Measurements from ENCODE around the gene ABCC6. TPM values are rescaled to one million over a fixed set of nuclear protein-coding genes. Genes with fewer than 3 reads are reported as not detected.

ABCC6 gene
- polyA plus RNA-seq, 3 donors: 6.1 to 16.5 (median 14.7) TPM

- H3K36me3 Mint-ChIP-seq: peaks cover 68 to 79% of the 10 kb centered on the region in 2 donors
- H3K4me2 ChIP-seq (replicated peaks; ENCODE audit: extremely low read depth, low read length, poor library complexity, severe bottlenecking): no peak overlapping the region
- no peak for DNase-seq
- H3K4me1 Mint-ChIP-seq: no peaks in the 10 kb centered on the region
- peaks cover 21 to 43% (median 32%) of the 10 kb centered on the region in 7 donors for H3K9me3 Mint-ChIP-seq
- 96% methylated on average over 4 of the region's 5 CpGs for WGBS (ENCODE audit: insufficient coverage)
- H3K79me2 ChIP-seq (ENCODE audit: insufficient read depth, low read length): no peaks in the 10 kb centered on the region
- intact Hi-C loops (cut with micrococcal nuclease): no loop called here
- H3K36me3 ChIP-seq (replicated peaks in 1 of 2; ENCODE audit: control insufficient read depth in 1 of 2, insufficient read depth in 2 of 2, low read length in 2 of 2): peaks cover 24 to 86% of the 10 kb centered on the region in 2 donors
- peaks cover 22 to 24% of the 10 kb centered on the region in 2 donors for H3K9me3 ChIP-seq (replicated peaks in 1 of 2; ENCODE audit: control insufficient read depth in 1 of 2, insufficient read depth in 1 of 2, low read length in 2 of 2)
- no peak overlapping the region for H3K27ac ChIP-seq (ENCODE audit: low read depth in 1 of 2, low read length in 2 of 2)
- H3K27ac Mint-ChIP-seq: no peak overlapping the region
- no peaks in the 10 kb centered on the region for H4K20me1 ChIP-seq (ENCODE audit: insufficient read depth, low read length)
- TF ChIP-seq, protein P1, sequence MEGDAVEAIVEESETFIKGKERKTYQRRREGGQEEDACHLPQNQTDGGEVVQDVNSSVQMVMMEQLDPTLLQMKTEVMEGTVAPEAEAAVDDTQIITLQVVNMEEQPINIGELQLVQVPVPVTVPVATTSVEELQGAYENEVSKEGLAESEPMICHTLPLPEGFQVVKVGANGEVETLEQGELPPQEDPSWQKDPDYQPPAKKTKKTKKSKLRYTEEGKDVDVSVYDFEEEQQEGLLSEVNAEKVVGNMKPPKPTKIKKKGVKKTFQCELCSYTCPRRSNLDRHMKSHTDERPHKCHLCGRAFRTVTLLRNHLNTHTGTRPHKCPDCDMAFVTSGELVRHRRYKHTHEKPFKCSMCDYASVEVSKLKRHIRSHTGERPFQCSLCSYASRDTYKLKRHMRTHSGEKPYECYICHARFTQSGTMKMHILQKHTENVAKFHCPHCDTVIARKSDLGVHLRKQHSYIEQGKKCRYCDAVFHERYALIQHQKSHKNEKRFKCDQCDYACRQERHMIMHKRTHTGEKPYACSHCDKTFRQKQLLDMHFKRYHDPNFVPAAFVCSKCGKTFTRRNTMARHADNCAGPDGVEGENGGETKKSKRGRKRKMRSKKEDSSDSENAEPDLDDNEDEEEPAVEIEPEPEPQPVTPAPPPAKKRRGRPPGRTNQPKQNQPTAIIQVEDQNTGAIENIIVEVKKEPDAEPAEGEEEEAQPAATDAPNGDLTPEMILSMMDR (IDR thresholded peaks at IDR 0.05): no peak
- H2AFZ ChIP-seq (ENCODE audit: insufficient read depth, low read depth, low read length, poor library complexity, severe bottlenecking): no peak overlapping the region
- H3K4me3 ChIP-seq (replicated peaks in 1 of 3; ENCODE audit: low read depth in 2 of 3, low read length in 3 of 3): no peak overlapping the region
- H3K9ac ChIP-seq (ENCODE audit: insufficient read depth, low read length, poor library complexity, severe bottlenecking): no peak overlapping the region
- no peak overlapping the region for H3K4me3 Mint-ChIP-seq
- no peaks in the 10 kb centered on the region for H3K27me3 ChIP-seq (ENCODE audit: control insufficient read depth in 2 of 2, insufficient read depth in 2 of 2, low read length in 2 of 2)
- H3K27me3 Mint-ChIP-seq (ENCODE audit: low read depth in 3 of 3): no peaks in the 10 kb centered on the region
- no peaks in the 10 kb centered on the region for H3K4me1 ChIP-seq (ENCODE audit: control insufficient read depth in 1 of 2, insufficient read depth in 2 of 2, low read length in 2 of 2)
These were observed 62.0 kb downstream of the ABCC6 start for GRCh38 chr16:16161319-16161718.

DNA sequence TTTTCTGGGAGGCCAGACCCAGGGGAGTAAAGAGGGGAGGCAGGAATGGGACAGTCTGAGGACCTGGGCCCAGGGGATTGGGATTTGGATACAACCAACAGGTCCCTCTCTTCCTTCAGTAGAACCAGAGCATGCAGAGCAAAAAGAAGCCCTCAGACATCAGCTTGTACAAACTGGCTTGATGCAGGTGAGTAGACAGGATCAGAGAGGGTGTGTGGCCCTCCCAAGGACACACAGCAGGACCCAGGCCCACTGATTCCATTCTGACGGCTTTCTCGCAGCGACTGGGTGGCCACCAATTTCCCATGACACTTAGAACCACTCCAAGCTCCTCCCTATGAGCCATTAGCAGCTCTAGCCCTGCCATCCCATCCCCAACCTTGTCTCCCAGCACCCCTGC is 63.6 kb downstream of the ABCC6 start:
- Mint-ChIP-seq H3K27me3 (ENCODE audit: low read depth in 3 of 3) (peaks cover 0 to 2% (median 0%) of the 10 kb centered on the region in 3 donors), H3K27ac (no peak overlapping the region), H3K36me3 (peaks cover 64 to 69% of the 10 kb centered on the region in 2 donors), H3K4me1 (no peaks in the 10 kb centered on the region), H3K4me3 (no peak overlapping the region), H3K9me3 (peaks cover 21 to 43% (median 32%) of the 10 kb centered on the region in 7 donors)
- TF ChIP-seq, protein P1 (IDR thresholded peaks at IDR 0.05): no peak
- Histone ChIP-seq H3K4me2 (replicated peaks; ENCODE audit: extremely low read depth, low read length, poor library complexity, severe bottlenecking) (no peak overlapping the region), H3K27me3 (ENCODE audit: control insufficient read depth in 2 of 2, insufficient read depth in 2 of 2, low read length in 2 of 2) (no peaks in the 10 kb centered on the region), H3K9ac (ENCODE audit: insufficient read depth, low read length, poor library complexity, severe bottlenecking) (no peak overlapping the region), H2AFZ (ENCODE audit: insufficient read depth, low read depth, low read length, poor library complexity, severe bottlenecking) (no peak overlapping the region), H3K79me2 (ENCODE audit: insufficient read depth, low read length) (no peaks in the 10 kb centered on the region), H3K4me3 (replicated peaks in 1 of 3; ENCODE audit: low read depth in 2 of 3, low read length in 3 of 3) (no peak overlapping the region), H4K20me1 (ENCODE audit: insufficient read depth, low read length) (no peaks in the 10 kb centered on the region), H3K9me3 (replicated peaks in 1 of 2; ENCODE audit: control insufficient read depth in 1 of 2, insufficient read depth in 1 of 2, low read length in 2 of 2) (peaks cover 22 to 24% of the 10 kb centered on the region in 2 donors), H3K4me1 (ENCODE audit: control insufficient read depth in 1 of 2, insufficient read depth in 2 of 2, low read length in 2 of 2) (no peaks in the 10 kb centered on the region), H3K36me3 (replicated peaks in 1 of 2; ENCODE audit: control insufficient read depth in 1 of 2, insufficient read depth in 2 of 2, low read length in 2 of 2) (peaks cover 15 to 72% of the 10 kb centered on the region in 2 donors), H3K27ac (ENCODE audit: low read depth in 1 of 2, low read length in 2 of 2) (no peak overlapping the region)
- DNase-seq: no peak
- intact Hi-C loops (cut with micrococcal nuclease): no loop called here
- 97% methylated on average over 3 of the region's 3 CpGs for WGBS (ENCODE audit: insufficient coverage)

All from CD14-positive monocyte (primary cell).